ENCODE data around the gene SEPTIN10. TPM values are rescaled to one million over a fixed set of nuclear protein-coding genes. Genes with fewer than 3 reads are reported as not detected.

The SEPTIN10 gene
- polyA plus RNA-seq, 1 donor from 2014 or later = 7.4 TPM

DNA sequence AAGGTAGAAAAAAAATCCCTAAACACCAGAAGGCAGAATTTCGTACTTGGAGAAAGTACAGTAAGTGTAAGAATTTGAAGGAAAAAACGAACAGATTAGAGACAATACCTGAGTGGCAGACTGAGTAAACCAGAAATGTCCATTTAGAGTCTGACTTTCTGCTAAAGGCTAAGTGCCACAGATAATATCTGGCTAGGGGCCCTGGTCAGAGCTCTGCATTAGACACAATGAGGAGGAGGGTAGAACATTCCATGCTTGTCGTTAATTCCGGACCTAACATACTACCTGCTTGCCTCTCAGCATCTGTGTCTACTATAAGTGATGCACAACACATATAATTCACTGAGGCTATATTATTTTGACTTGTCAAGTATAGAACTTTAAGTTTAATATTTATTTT is 18.1 kb downstream of the SEPTIN10 start:
- Histone ChIP-seq H3K79me2 (replicated peaks; ENCODE audit: insufficient read depth, low read length) (peaks cover 18% of the 10 kb centered on the region), H3K36me3 (ENCODE audit: insufficient read depth, low read length) (no peaks in the 10 kb centered on the region), H2AFZ (ENCODE audit: low read depth, low read length) (no peak overlapping the region), H3K4me3 (ENCODE audit: low read length) (no peak overlapping the region), H3K4me2 (ENCODE audit: low read length) (no peak overlapping the region), H3K27me3 (ENCODE audit: insufficient read depth, low read depth, low read length) (no peaks in the 10 kb centered on the region), H3K9ac (ENCODE audit: low read length) (no peak overlapping the region), H3F3A (ENCODE audit: insufficient read depth, low read length, poor library complexity, severe bottlenecking) (no peaks in the 10 kb centered on the region), H3K9me3 (ENCODE audit: low read length) (no peaks in the 10 kb centered on the region), H3K9me2 (ENCODE audit: insufficient read depth, low read length) (no peaks in the 10 kb centered on the region), H3K27ac (ENCODE audit: low read length) (no peak overlapping the region), H4K20me1 (ENCODE audit: insufficient read depth) (no peaks in the 10 kb centered on the region)
- no peak for TF ChIP-seq SMC3 (conservative IDR thresholded peaks at IDR 0.05; ENCODE audit: poor library complexity)
- TF ChIP-seq EZH2 (IDR thresholded peaks at IDR 0.05; ENCODE audit: borderline replicate concordance, insufficient read depth, low read length, poor library complexity, severe bottlenecking) = no peak
- TF ChIP-seq RAD21 (conservative IDR thresholded peaks at IDR 0.05) = no peak
- TF ChIP-seq POLR2AphosphoS5 (IDR thresholded peaks at IDR 0.05) = no peak
- no peak for TF ChIP-seq MXI1 (conservative IDR thresholded peaks at IDR 0.05; ENCODE audit: poor library complexity, severe bottlenecking)
- TF ChIP-seq, protein P1, sequence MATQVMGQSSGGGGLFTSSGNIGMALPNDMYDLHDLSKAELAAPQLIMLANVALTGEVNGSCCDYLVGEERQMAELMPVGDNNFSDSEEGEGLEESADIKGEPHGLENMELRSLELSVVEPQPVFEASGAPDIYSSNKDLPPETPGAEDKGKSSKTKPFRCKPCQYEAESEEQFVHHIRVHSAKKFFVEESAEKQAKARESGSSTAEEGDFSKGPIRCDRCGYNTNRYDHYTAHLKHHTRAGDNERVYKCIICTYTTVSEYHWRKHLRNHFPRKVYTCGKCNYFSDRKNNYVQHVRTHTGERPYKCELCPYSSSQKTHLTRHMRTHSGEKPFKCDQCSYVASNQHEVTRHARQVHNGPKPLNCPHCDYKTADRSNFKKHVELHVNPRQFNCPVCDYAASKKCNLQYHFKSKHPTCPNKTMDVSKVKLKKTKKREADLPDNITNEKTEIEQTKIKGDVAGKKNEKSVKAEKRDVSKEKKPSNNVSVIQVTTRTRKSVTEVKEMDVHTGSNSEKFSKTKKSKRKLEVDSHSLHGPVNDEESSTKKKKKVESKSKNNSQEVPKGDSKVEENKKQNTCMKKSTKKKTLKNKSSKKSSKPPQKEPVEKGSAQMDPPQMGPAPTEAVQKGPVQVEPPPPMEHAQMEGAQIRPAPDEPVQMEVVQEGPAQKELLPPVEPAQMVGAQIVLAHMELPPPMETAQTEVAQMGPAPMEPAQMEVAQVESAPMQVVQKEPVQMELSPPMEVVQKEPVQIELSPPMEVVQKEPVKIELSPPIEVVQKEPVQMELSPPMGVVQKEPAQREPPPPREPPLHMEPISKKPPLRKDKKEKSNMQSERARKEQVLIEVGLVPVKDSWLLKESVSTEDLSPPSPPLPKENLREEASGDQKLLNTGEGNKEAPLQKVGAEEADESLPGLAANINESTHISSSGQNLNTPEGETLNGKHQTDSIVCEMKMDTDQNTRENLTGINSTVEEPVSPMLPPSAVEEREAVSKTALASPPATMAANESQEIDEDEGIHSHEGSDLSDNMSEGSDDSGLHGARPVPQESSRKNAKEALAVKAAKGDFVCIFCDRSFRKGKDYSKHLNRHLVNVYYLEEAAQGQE (IDR thresholded peaks at IDR 0.05; ENCODE audit: borderline replicate concordance) = no peak
- TF ChIP-seq TAF1 (IDR thresholded peaks at IDR 0.05; ENCODE audit: low read depth) = no peak
- TF ChIP-seq, protein P2, sequence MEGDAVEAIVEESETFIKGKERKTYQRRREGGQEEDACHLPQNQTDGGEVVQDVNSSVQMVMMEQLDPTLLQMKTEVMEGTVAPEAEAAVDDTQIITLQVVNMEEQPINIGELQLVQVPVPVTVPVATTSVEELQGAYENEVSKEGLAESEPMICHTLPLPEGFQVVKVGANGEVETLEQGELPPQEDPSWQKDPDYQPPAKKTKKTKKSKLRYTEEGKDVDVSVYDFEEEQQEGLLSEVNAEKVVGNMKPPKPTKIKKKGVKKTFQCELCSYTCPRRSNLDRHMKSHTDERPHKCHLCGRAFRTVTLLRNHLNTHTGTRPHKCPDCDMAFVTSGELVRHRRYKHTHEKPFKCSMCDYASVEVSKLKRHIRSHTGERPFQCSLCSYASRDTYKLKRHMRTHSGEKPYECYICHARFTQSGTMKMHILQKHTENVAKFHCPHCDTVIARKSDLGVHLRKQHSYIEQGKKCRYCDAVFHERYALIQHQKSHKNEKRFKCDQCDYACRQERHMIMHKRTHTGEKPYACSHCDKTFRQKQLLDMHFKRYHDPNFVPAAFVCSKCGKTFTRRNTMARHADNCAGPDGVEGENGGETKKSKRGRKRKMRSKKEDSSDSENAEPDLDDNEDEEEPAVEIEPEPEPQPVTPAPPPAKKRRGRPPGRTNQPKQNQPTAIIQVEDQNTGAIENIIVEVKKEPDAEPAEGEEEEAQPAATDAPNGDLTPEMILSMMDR (IDR thresholded peaks at IDR 0.05; ENCODE audit: poor library complexity, severe bottlenecking) = no peak

DNA sequence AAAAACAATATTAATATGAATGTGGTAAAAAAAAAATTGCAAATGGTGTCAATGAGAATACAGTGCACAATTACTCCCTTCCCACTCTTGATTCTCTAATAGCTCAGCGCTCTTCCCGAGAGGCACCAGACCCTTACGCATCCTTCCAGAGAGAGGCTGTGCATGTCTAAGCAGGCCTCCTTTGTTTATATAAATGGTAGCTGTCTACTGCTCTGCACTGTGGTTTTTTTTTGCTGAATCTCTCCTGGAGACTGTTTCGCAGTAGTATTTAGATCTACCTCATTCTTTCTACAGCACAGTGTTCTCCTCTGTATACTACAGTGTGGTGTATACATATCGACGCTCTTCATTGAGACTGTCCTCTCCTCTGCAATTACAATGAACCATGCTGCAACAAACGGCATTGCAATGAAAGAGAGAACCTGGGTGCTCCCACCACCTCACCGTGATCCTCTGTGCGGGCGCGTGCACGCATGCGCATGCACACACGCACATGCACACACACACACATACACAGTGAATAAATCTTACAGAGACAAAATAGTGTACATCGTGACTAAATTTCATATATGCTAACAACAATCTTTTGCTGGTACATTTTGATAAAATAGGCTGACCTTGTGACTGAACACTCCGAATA is 19.4 kb downstream of the SEPTIN10 start:
- Histone ChIP-seq H3K4me3 (ENCODE audit: low read length) (peak overlapping the region; percentile 30), H4K20me1 (ENCODE audit: insufficient read depth) (no peaks in the 10 kb centered on the region), H3K27ac (ENCODE audit: low read length) (peak overlapping the region; percentile 82), H3K9me2 (ENCODE audit: insufficient read depth, low read length) (no peaks in the 10 kb centered on the region), H3K9ac (ENCODE audit: low read length) (peak overlapping the region; percentile 51), H3K9me3 (ENCODE audit: low read length) (no peaks in the 10 kb centered on the region), H3K36me3 (ENCODE audit: insufficient read depth, low read length) (no peaks in the 10 kb centered on the region), H3K4me2 (ENCODE audit: low read length) (no peak overlapping the region), H3K27me3 (ENCODE audit: insufficient read depth, low read depth, low read length) (no peaks in the 10 kb centered on the region), H2AFZ (ENCODE audit: low read depth, low read length) (peak overlapping the region; percentile 43), H3F3A (ENCODE audit: insufficient read depth, low read length, poor library complexity, severe bottlenecking) (no peaks in the 10 kb centered on the region), H3K79me2 (replicated peaks; ENCODE audit: insufficient read depth, low read length) (peaks cover 18% of the 10 kb centered on the region)
- TF ChIP-seq TAF1 (IDR thresholded peaks at IDR 0.05; ENCODE audit: low read depth) (no peak), POLR2AphosphoS5 (IDR thresholded peaks at IDR 0.05) (peak; percentile 8)

DNA sequence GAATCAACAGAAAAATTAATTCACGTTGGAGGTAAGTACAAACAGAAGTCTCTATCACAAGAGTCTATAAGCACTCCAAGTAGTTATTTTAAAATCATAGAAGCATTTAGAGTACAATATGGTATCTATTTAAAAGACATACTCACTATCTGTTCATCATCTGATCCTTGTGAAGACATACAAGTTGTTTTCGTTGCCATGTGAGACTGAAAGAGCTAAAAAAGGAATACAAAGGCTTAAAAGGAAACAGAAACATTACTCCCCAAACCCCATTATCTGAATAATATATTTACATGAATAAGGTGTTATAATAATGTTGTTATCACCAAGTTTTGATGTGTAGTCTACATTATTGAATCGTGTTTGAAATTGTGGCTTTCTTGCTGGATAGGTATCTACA is 20.9 kb downstream of the SEPTIN10 start:
- no peaks in the 10 kb centered on the region for H3K36me3 ChIP-seq (ENCODE audit: insufficient read depth, low read length)
- peaks cover 14% of the 10 kb centered on the region for H3K79me2 ChIP-seq (replicated peaks; ENCODE audit: insufficient read depth, low read length)
- no peak overlapping the region for H3K4me2 ChIP-seq (ENCODE audit: low read length)
- H3K4me3 ChIP-seq (ENCODE audit: low read length) = no peak overlapping the region
- H4K20me1 ChIP-seq (ENCODE audit: insufficient read depth) = no peaks in the 10 kb centered on the region
- TF ChIP-seq RAD21 (conservative IDR thresholded peaks at IDR 0.05) = no peak
- H3K27me3 ChIP-seq (ENCODE audit: insufficient read depth, low read depth, low read length) = no peaks in the 10 kb centered on the region
- H3K27ac ChIP-seq (ENCODE audit: low read length) = no peak overlapping the region
- H3K9me3 ChIP-seq (ENCODE audit: low read length) = no peaks in the 10 kb centered on the region
- no peaks in the 10 kb centered on the region for H3F3A ChIP-seq (ENCODE audit: insufficient read depth, low read length, poor library complexity, severe bottlenecking)
- no peak overlapping the region for H3K9ac ChIP-seq (ENCODE audit: low read length)
- no peak overlapping the region for H2AFZ ChIP-seq (ENCODE audit: low read depth, low read length)
- no peaks in the 10 kb centered on the region for H3K9me2 ChIP-seq (ENCODE audit: insufficient read depth, low read length)
